T-cell (primary cell): ENCODE data around the gene ANAPC2. TPM values are rescaled to one million over a fixed set of nuclear protein-coding genes. Genes with fewer than 3 reads are reported as not detected.

Experiments used
- ATAC-seq, 4 experiments: fragments of 200-7000 bp in 3 of 4; fragments of 150-1000 bp in 1 of 4; cut with Tn5 transposase; replicated peaks in 1 of 4; 1 replicate in 3 of 4; 2 replicates in 1 of 4; pipeline ENCODE4 v1.10.0; 2021; ENCODE audit warnings: moderate library complexity in 3 of 4, mild to moderate bottlenecking in 2 of 4, moderate number of reproducible peaks in 1 of 4
- CTCF ChIA-PET, 2 donors: fragments of 300-600 bp; sonication (Branson Sonifier 250); formaldehyde crosslinking; loops; one replicate each; lab custom pipeline; 2022; ENCODE audit warnings: antibody characterized with exemption in 2 of 2; lab: Charles Lee
- POLR2A ChIA-PET, 2 donors: fragments of 300-600 bp; sonication (Branson Sonifier 250); formaldehyde crosslinking; loops; one replicate each; lab custom pipeline; 2022; ENCODE audit warnings: antibody characterized with exemption in 2 of 2; lab: Charles Lee
- DNase-seq, 35 experiments: peaks; one replicate each; pipeline versions ENCODE4 v3.0.0 to v3.0.0-alpha.2; 2013 to 2023
- H3K27ac ChIP-seq: one replicate; pipeline ENCODE4 v1.5.1; 2013; ENCODE audit warnings: low read length
- H3K27me3 ChIP-seq, 2 experiments: replicated peaks in 1 of 2; 1 replicate in 1 of 2; 2 replicates in 1 of 2; pipeline versions ENCODE4 v1.6.1 to v1.7.0; 2013; ENCODE audit warnings: low read length in 1 of 2, mixed read lengths in 1 of 2; ENCODE audit not compliant: control insufficient read depth in 2 of 2, insufficient read depth in 2 of 2; ENCODE audit errors: extremely low read depth in 1 of 2
- H3K36me3 ChIP-seq, 2 donors: 1 replicate in 1 of 2; 2 replicates in 1 of 2; pipeline versions ENCODE4 v1.6.1 to v1.7.0; 2013; ENCODE audit warnings: low read length in 1 of 2; ENCODE audit not compliant: control insufficient read depth in 2 of 2, insufficient read depth in 1 of 2; ENCODE audit errors: extremely low read depth in 1 of 2
- H3K4me1 ChIP-seq, 2 experiments: 1 replicate in 1 of 2; 2 replicates in 1 of 2; pipeline versions ENCODE4 v1.6.1 to v1.7.0; 2013; ENCODE audit warnings: low read length in 2 of 2, mixed read lengths in 1 of 2; ENCODE audit not compliant: insufficient read depth in 2 of 2, control insufficient read depth in 1 of 2; ENCODE audit errors: extremely low read depth in 1 of 2
- H3K4me3 ChIP-seq, 2 donors: 1 replicate in 1 of 2; 2 replicates in 1 of 2; pipeline versions ENCODE4 v1.5.1 to v1.7.0; 2013; ENCODE audit warnings: mild to moderate bottlenecking in 2 of 2, low read length in 1 of 2, moderate library complexity in 1 of 2; ENCODE audit not compliant: control insufficient read depth in 1 of 2; ENCODE audit errors: extremely low read depth in 1 of 2
- H3K9me3 ChIP-seq: 2 replicates; pipeline ENCODE4 v1.7.0; 2013
- H3K27ac Mint-ChIP-seq, 2 donors: one replicate each; pipeline ENCODE4 v1.8.0; 2020 to 2021; ENCODE audit warnings: mild to moderate bottlenecking in 2 of 2, mixed read lengths in 2 of 2
- H3K27me3 Mint-ChIP-seq, 2 donors: one replicate each; pipeline ENCODE4 v1.8.0; 2021 to 2022; ENCODE audit warnings: mixed read lengths in 2 of 2
- H3K36me3 Mint-ChIP-seq: one replicate; pipeline ENCODE4 v1.8.0; 2021; ENCODE audit warnings: mixed read lengths
- H3K4me1 Mint-ChIP-seq, 3 donors: one replicate each; pipeline ENCODE4 v1.8.0; 2020 to 2022; ENCODE audit warnings: mixed read lengths in 3 of 3, mild to moderate bottlenecking in 1 of 3
- H3K4me3 Mint-ChIP-seq, 3 donors: one replicate each; pipeline ENCODE4 v1.8.0; 2020 to 2022; ENCODE audit warnings: mild to moderate bottlenecking in 3 of 3, mixed read lengths in 3 of 3, moderate library complexity in 3 of 3
- H3K9me3 Mint-ChIP-seq, 3 donors: one replicate each; pipeline ENCODE4 v1.8.0; 2020 to 2022; ENCODE audit warnings: mixed read lengths in 3 of 3
- WGBS: methylation state at CpG from one replicate; pipeline ENCODE4 v1.1.5; 2013; ENCODE audit warnings: missing lambda C conversion rate; ENCODE audit not compliant: insufficient coverage; 5-methylcytosine and 5-hydroxymethylcytosine counted together
- total RNA-seq, 35 experiments: library from RNA in 6 of 35; stranded (reverse) in 6 of 35; fragments of 120-200 nt in 1 of 35; gene quantifications; one replicate each; pipeline versions ENCODE4 v1.2.1 to v1.2.4 and lab custom pipeline; 2013 to 2026

ANAPC2 gene
- total RNA-seq, 5 donors from 2014 or later (not counting 1 experiment from before 2014, with no cell fraction given) = 133 to 142 (median 141) TPM

GRCh38 chr9:137139468-137140150 lies 48.8 kb downstream of the ANAPC2 start:
- ChIA-PET POLR2A (no interaction called here), CTCF (no interaction called here)
- Mint-ChIP-seq H3K4me1 (peaks cover 0 to 6% (median 4%) of the 10 kb centered on the region in 3 donors), H3K27ac (no peak overlapping the region), H3K4me3 (no peak overlapping the region), H3K36me3 (no peaks in the 10 kb centered on the region), H3K9me3 (no peaks in the 10 kb centered on the region), H3K27me3 (peaks cover 37 to 78% of the 10 kb centered on the region in 2 donors)
- Histone ChIP-seq H3K9me3 (no peaks in the 10 kb centered on the region), H3K4me3 (no peak overlapping the region), H3K27me3 (peaks cover 13 to 87% of the 10 kb centered on the region in 2 experiments), H3K4me1 (peaks cover 0 to 9% of the 10 kb centered on the region in 2 experiments), H3K27ac (no peak overlapping the region), H3K36me3 (no peaks in the 10 kb centered on the region)
- DNase-seq (no peak), ATAC-seq (no peak)
- WGBS = 32% methylated on average over 33 of the region's 37 CpGs

GRCh38 chr9:137138722-137139467 lies 49.5 kb downstream of the ANAPC2 start, which contains the start of gene GRIN1:
Gene GRIN1 (plus strand): TSS chr9:137139154. CDS start chr9:137139487, 333 bp downstream.
- 10% methylated on average over 98 of the region's 104 CpGs for WGBS
- ChIA-PET POLR2A (no interaction called here), CTCF (interaction anchor here in 1 of 2 donors (1.0 kb wide), 1 partner anchor 92 kb away, joined by 3 read pairs; no protein-coding TSS in a partner anchor)
- peaks cover 0 to 9% of the 10 kb centered on the region in 2 experiments for H3K4me1 ChIP-seq
- no peaks in the 10 kb centered on the region for H3K9me3 Mint-ChIP-seq
- no peaks in the 10 kb centered on the region for H3K36me3 Mint-ChIP-seq
- peak within 1 kb of the TSS in 1 of 2 donors; percentile 57 for H3K27ac Mint-ChIP-seq
- H3K36me3 ChIP-seq = no peaks in the 10 kb centered on the region
- peaks cover 37 to 75% of the 10 kb centered on the region in 2 donors for H3K27me3 Mint-ChIP-seq
- peaks cover 13 to 89% of the 10 kb centered on the region in 2 experiments for H3K27me3 ChIP-seq
- peaks cover 0 to 6% (median 4%) of the 10 kb centered on the region in 3 donors for H3K4me1 Mint-ChIP-seq
- H3K4me3 Mint-ChIP-seq = no peak within 1 kb of the TSS
- peak within 1 kb of the TSS in 1 of 2 donors; percentile 11 for H3K4me3 ChIP-seq
- H3K27ac ChIP-seq = no peak within 1 kb of the TSS
- no peaks in the 10 kb centered on the region for H3K9me3 ChIP-seq
- DNase-seq = peak in 12 of 35 experiments; percentile 18 to 70 (median 39)
- ATAC-seq = peak; percentile 71 to 90 (median 74)

DNA sequence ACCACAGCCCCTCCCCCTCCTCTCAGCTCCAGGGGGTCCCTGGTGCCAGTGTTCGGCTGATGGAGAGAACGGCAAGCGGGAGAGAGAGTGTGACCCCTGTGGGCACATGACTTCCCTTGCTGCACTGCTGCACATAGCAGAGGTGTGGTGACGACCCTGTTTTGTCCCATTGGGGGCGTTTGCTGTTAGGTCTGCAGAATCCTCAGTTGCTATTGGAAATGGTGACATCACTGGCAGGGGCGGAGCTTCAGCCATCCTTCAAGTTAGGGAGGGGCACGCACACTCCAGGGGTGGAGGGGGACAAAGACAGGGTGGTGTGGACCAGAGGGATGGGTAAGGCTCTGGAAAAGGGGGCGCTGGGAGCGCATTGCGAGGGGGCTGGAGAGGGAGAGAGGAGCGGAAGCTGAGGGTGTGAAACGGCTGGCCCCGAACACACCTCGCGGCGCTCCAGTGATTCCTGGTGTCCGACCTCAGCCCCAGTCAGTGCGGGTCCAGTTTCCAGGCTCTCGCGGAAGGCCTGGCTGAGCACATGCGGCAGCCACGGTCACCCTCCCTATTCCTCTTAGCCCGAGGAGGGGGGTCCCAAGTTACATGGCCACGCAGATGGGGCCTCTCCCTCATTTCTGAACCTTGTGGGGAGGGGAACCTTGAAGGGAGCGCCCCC lies 50.2 kb downstream of the ANAPC2 start:
- peak overlapping the region in 1 of 2 donors; percentile 57 for H3K27ac Mint-ChIP-seq
- no peaks in the 10 kb centered on the region for H3K9me3 Mint-ChIP-seq
- Histone ChIP-seq H3K4me1 (peaks cover 0 to 9% of the 10 kb centered on the region in 2 experiments), H3K36me3 (no peaks in the 10 kb centered on the region), H3K27ac (no peak overlapping the region), H3K27me3 (peaks cover 13 to 86% of the 10 kb centered on the region in 2 experiments), H3K9me3 (no peaks in the 10 kb centered on the region), H3K4me3 (peak overlapping the region in 1 of 2 donors; percentile 11)
- ATAC-seq (no peak), DNase-seq (no peak)
- peaks cover 37 to 70% of the 10 kb centered on the region in 2 donors for H3K27me3 Mint-ChIP-seq
- H3K36me3 Mint-ChIP-seq = no peaks in the 10 kb centered on the region
- ChIA-PET POLR2A (no interaction called here), CTCF (interaction anchor here in 1 of 2 donors (1.0 kb wide), 1 partner anchor 92 kb away, joined by 3 read pairs; no protein-coding TSS in a partner anchor)
- 19% methylated on average over 20 of the region's 25 CpGs for WGBS
- no peak overlapping the region for H3K4me3 Mint-ChIP-seq
- H3K4me1 Mint-ChIP-seq = peaks cover 0 to 6% (median 4%) of the 10 kb centered on the region in 3 donors

DNA sequence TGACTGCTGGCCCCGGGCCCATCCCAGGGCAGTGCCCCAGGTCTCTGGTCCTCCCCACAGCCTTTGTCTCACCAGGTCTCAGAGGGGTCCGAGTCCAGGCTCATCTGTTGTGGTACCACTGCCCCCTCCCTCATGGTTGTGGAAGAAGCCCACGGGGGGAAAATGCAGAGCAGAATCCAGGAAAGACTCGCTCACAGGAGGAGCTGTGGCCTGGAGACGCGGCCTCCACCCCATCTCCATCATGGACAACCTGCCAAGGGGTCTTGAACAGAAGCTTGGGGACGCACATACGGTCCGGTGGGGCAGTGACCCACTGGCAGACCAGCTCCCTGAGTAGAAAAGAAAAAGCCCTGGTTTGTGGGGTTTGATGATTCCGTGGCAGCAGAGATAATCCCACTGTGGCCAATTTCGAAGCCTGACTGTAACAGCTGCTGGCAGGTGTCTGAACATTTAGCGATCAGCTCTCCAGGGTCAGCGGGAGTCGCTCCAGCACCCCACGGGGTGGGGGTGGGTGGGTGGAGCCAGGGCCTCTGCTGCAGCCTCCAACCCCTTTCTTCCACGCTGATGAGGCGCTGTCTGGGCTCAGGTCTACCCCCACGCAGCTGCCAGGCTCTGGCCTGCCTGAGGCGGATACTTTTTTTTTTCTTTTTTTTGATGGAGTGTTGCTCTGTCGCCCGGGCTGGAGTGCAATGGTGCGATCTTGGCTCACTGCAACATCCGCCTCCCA lies 51.3 kb downstream of the ANAPC2 start:
- Histone ChIP-seq H3K27me3 (peaks cover 13 to 81% of the 10 kb centered on the region in 2 experiments), H3K4me1 (peaks cover 0 to 9% of the 10 kb centered on the region in 2 experiments), H3K27ac (no peak overlapping the region), H3K4me3 (no peak overlapping the region), H3K36me3 (no peaks in the 10 kb centered on the region), H3K9me3 (no peaks in the 10 kb centered on the region)
- H3K27ac Mint-ChIP-seq = no peak overlapping the region
- no peak for DNase-seq
- peaks cover 35 to 68% of the 10 kb centered on the region in 2 donors for H3K27me3 Mint-ChIP-seq
- ChIA-PET CTCF (no interaction called here), POLR2A (no interaction called here)
- no peak for ATAC-seq
- WGBS = 81% methylated on average over 6 of the region's 23 CpGs
- H3K9me3 Mint-ChIP-seq = no peaks in the 10 kb centered on the region
- H3K36me3 Mint-ChIP-seq = no peaks in the 10 kb centered on the region
- no peak overlapping the region for H3K4me3 Mint-ChIP-seq
- H3K4me1 Mint-ChIP-seq = peaks cover 0 to 4% (median 0%) of the 10 kb centered on the region in 3 donors

GRCh38 chr9:137136261-137136880 lies 52.0 kb downstream of the ANAPC2 start:
- Mint-ChIP-seq H3K4me1 (peaks cover 0 to 4% (median 0%) of the 10 kb centered on the region in 3 donors), H3K36me3 (no peaks in the 10 kb centered on the region), H3K27ac (no peak overlapping the region), H3K27me3 (peaks cover 31 to 61% of the 10 kb centered on the region in 2 donors), H3K9me3 (no peaks in the 10 kb centered on the region), H3K4me3 (no peak overlapping the region)
- no peaks in the 10 kb centered on the region for H3K36me3 ChIP-seq
- no peak for DNase-seq
- ATAC-seq = no peak
- peaks cover 13 to 81% of the 10 kb centered on the region in 2 experiments for H3K27me3 ChIP-seq
- H3K4me1 ChIP-seq = peaks cover 0 to 9% of the 10 kb centered on the region in 2 experiments
- ChIA-PET POLR2A (no interaction called here), CTCF (no interaction called here)
- 45% methylated on average over 25 of the region's 27 CpGs for WGBS
- no peaks in the 10 kb centered on the region for H3K9me3 ChIP-seq
- H3K4me3 ChIP-seq = no peak overlapping the region
- no peak overlapping the region for H3K27ac ChIP-seq
